Stimulated activated CD8-positive, alpha-beta memory T cell treated with anti-CD3 and anti-CD28 coated beads, Interleukin-4, amount 100 ng/mL, for 1 hour (primary cell): ENCODE results near the gene CUL7.
A peak's percentile ranks its signal among the peaks of the same experiment; 100 is the strongest.

Experiments
- DNase-seq, 2 donors: peaks; one replicate each; pipeline ENCODE4 v3.0.0-alpha.2; 2020; ENCODE audit warnings: low read depth in 2 of 2, low spot score in 1 of 2

The CUL7 gene

DNA sequence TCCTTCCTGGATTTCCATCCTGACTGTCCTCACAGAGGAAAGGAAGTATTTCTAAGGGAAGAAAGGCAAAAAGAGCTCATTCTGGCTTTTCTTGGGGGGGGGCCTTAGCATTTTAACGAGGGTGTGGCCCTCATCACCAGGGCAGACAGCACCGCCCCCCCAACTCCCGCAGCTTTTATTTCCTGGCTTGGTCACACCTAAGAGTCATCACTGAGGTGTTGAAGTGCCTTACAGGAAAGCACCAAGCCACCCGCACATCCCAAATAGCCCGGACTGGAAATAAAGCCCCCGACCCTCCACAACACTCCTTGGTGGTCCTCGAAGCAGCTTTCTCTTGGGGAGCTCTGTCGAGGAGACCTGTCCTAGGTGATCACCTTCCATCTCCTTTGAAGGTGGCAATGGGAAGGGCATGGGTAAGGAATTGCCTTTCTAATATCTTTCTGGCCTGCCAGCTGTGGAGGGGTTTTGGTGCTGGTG is 23.7 kb upstream of the CUL7 start:
- no peak for DNase-seq

DNA sequence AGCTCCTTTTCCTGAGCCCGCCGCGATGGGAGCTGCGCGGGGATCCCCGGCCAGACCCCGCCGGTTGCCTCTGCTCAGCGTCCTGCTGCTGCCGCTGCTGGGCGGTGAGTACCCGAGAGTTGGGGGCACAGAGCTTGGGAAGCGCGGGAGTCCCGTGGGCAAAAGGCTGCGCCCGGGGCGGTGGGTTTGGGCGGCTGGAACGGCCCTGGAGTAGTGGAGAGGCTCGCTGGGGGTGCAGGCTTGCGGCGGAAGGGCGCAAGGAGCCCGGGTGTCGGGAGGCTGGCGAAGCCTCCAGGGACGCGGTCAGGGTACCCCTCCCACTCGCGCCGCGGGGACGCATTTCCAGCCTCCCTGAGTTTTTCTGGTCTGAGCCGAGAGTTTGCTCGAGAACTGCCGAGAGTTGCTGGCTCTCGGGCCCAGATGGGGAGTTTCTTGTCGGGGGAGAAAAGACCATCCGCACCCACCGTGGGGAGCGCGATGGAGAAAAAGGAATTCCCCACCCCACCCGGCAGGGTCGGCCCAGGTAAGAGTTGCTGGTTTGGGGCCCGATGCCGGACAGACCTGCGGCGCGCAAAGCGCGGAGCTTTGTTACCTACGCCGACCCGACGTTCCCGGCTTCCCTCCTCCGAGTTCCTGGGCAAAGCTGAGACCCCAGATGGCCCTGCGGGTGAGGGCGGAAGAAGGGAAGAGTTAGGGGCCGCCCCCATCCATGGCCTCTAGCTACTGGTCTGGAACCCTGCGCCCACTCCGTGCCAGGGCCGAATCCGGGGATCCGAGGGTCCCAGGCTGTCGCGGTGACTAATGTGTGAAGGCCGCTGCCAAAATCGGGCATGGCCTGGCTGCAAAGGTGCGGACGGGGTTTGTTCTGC is 23.0 kb upstream of the CUL7 start:
- DNase-seq, result no peak

DNA sequence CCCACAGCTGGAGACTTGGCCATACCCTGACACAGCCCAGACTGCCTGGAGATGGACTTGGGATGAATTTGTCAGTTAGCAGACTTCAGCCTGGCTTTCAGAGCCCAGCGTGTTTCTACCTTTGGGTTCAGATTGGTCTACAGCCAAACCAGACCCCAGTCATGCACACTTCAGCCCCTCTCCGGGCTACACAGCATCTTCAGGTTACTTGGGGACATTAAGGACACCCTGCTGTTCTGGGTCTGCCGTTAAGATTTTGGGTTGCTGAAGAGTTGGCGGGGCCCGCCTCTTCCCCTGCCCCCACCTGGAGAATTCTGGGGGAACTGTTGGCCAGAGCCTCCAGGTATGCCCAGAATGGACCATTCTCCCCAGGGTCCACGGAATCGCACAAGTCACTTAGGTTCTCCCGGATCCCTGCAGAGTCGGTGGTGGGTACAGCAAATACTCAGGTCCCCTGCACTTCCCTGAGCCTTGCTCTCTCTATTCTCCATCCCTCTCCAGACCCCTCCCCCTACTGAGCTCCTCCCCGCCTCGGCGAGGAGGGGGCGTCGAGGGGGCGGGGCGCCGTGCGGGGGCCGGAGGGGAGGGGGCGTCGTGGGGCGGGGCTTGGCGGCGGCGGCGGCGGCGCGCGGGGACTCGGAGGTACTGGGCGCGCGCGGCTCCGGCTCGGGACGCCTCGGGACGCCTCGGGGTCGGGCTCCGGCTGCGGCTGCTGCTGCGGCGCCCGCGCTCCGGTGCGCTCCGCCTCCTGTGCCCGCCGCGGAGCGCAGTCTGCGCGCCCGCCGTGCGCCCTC is 22.2 kb upstream of the CUL7 start, which contains the start of gene PTK7:
Gene PTK7, plus strand, starts transcription at position 645 of the 794 bp plus-strand sequence. CDS start 175 bp downstream, outside the sequence.
- no peak for DNase-seq

GRCh38 chr6:43074847-43075669 is 21.4 kb upstream of the CUL7 start:
- DNase-seq, result no peak

DNA sequence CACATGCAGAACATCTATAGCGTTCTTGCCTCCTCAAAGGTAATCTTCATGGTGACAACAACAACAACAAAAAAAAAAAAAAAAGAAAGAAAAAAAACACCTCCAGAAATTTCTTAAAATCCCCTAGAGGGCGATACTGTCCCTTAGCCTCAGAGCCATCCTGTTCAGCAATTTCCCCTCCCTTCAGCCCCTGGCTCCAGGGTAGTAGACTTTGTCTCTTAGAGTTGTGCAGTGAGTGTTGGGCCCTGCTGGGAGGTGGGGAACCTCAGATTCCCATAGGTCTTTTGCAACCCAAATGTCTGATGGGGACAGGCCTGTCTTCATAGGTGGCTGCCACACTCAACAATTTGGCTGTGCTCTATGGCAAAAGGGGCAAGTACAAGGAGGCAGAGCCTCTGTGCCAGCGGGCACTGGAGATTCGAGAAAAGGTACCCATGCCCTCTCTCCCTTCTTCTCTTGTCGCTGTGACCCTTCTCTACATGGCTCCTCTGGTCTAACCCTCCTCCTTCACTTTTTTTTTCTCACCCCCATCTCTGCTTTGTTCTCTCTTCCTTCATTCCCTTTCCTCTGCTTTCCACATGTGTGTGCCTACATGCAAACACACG is 16.5 kb upstream of the CUL7 start:
- no peak for DNase-seq

GRCh38 chr6:43062818-43063217 is 9.2 kb upstream of the CUL7 start:
- DNase-seq, result no peak

DNA sequence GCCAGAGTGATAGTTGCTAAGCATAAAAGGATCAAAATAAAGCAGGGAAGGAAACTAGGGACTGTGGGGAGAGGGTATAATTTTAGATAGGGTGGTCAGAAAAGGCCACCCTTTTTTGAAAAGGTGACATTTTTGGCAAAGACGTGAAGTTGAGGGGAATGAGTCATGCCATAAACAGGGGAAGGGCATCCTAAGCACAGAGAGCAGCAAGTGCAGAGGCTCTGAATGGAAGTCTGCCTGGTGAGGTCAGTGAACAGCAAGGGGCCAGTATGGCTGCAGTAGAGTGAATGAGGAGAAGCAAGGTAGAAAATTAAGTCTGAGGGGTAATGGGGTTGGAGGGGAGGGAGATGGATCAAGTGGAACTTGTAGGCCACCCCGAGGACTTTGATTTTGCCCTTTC is 8.2 kb upstream of the CUL7 start:
- no peak for DNase-seq

DNA sequence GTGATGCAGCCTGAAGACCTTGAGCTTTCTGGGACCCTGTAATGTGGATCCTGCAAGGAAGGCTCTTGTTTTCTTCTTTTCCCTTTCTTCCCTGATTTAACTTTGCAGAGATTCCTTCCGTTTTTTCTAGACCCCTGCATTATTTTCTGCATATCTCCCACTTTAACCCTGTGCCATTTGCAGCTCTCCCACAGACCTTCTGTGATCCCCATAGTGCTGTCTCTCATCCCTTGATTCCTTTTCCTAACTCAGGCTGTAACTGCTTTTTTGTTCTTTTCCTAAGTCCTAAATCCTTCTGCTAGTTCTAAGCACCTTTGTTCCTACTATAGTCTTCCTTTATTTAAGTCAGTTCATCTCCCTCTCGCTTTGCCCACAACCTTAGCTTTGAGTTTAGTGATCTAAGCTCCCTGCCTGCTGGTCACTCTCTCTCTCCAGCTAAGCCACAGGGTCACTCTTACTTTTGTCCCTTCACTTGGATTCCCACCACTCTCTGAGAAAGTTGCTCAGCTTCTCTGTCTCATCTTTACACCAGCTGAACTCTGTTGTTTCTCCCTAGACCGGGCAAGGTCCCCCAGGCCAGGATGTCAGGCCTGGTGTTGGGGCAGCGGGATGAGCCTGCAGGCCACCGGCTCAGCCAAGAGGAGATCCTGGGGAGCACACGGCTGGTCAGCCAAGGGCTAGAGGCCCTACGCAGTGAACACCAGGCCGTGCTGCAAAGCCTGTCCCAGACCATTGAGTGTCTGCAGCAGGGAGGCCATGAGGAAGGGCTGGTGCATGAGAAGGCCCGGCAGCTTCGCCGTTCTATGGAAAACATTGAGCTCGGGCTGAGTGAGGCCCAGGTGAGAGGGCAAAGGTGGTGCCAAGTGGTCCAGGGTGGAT is 7.3 kb upstream of the CUL7 start:
- DNase-seq, result no peak

GRCh38 chr6:43060034-43060754 is 6.5 kb upstream of the CUL7 start:
- no peak for DNase-seq

DNA sequence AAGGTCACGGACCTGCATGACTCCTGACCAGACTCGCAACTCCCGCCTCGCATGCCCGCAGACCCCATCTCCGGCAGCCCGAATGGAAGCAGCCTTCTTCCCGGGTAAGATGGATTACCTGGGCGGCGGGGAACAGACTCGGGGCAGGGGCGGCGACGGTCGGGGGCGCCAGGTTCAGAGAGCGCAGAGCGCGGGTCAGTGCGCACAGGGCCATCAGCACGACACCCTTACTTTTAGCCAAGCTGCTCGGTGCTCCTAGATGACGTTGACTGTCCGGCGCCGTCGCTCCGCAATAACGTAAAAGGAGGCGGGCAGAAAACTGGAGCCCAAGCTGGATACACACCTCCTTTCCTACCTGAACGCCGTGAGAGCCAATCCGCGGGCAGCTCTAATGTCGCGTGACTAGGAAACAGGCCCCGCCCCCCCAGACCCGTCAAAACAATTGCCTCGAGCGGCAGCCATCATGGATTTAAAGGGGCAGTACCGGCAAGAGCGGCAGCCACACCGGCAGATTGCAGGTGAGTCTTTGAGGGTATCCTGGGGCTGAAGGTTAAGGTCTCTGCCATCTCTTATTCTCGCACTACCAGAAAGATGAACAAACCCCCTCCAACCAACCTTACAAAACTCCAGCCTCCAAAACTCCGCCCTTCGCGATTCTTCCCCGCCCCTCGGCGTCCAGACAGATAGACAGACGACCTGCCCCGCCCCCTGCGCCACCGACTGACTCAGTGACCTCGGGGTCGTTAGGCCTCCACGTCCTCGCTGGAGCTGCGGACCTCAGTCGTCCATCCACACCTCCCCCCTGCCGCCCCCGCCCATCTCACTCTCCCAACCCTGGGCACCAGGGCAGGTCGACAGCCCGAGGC is 5.8 kb upstream of the CUL7 start, which contains the start of the genes KLC4 and MRPL2:
Gene KLC4, plus strand, starts transcription at position 464 of the 866 bp plus-strand sequence. CDS start 1,705 bp downstream, outside the sequence.
Gene MRPL2, minus strand, starts transcription at position 267 of the 866 bp plus-strand sequence. Its CDS starts 53 bp downstream, at position 214.
- peak; percentile 94 to 95 for DNase-seq

- no peak for DNase-seq
Observed at GRCh38 chr6:43058531-43058930, 4.9 kb upstream of the CUL7 start.

GRCh38 chr6:43055966-43056365 is 2.3 kb upstream of the CUL7 start:
- no peak for DNase-seq

- no peak for DNase-seq
Observed at GRCh38 chr6:43054206-43054943, 724 bp upstream of the CUL7 start.

DNA sequence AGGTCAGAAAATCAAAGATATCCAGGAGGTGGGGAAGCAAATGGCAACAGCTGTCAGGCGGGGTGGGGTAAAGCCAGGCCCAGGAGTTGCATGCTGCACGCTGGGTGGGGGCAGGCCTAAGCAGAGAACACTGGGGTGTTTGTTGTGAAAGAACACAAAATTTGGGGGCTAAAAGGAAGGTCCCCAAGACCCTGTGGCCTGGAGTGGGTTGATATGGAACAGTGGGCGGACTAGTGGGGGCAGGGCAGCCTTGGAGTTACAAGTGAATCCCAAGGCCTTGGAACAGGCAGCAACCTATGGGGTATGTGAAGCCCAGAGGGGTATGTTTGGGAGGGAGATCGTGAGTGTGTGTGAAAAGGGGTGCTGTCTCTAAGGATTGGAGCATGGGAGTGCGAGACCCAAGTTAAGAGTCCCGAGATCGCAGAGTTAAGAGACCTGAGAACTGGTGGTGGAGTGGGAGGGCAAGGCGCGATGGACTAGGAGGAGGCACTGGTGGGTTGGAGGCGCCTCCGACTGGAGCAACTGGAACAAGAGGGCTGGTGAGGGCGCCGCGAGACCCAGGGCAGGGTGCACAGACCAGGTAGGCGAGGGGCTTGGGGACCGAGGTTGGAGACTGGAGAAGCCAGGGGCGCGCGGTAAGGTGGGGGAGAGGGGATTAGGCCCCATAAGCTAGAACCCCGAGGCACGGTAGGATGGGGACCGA is 658 bp downstream of the CUL7 start:
- no peak for DNase-seq

- no peak for DNase-seq
Observed at GRCh38 chr6:43052225-43052841, 1.3 kb downstream of the CUL7 start.

DNA sequence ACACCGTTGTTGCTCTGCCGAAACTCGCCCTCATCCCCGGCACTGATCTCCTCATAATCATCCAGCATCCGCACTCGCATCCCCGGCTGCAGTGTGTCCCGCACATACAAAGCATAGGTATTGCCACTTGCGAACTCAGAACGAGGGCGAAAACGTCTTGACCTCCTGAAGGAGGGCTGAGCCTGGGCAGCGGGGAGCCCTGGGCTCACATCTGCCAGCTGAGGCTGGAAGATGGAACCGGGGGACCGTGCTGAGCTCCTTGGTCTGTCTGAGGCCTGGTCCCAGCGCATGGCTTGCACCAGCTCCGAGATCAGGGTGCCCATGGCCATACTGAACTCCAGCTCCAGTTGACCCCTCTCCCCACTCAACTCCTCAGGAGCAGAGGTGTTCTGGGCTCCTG is 2.7 kb downstream of the CUL7 start:
- DNase-seq, result no peak
